ENCODE data around the gene PTDSS2.

Gene PTDSS2

DNA sequence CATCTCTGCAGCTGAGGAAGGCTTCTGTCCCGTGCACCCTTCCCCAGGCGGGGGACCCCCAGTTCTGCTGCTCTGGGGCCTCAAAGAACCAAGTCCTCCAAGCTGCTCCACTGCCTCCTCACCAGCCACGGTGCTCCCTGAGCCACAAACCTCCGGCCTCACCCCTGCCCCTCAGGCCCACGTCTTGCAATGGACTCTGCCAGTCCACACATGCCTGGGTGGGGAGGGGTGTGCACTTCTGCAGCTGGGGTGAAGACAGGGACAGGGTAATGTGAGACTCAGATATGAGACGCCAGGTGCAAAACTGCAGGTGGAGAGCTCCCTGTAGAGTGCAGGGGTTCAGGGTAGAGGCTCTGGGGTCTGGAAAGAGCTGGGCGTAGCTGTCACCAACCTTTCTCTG lies 3.2 kb upstream of the PTDSS2 start:
- no peak overlapping the region for H3K27ac ChIP-seq (ENCODE audit: poor library complexity, severe bottlenecking)

DNA sequence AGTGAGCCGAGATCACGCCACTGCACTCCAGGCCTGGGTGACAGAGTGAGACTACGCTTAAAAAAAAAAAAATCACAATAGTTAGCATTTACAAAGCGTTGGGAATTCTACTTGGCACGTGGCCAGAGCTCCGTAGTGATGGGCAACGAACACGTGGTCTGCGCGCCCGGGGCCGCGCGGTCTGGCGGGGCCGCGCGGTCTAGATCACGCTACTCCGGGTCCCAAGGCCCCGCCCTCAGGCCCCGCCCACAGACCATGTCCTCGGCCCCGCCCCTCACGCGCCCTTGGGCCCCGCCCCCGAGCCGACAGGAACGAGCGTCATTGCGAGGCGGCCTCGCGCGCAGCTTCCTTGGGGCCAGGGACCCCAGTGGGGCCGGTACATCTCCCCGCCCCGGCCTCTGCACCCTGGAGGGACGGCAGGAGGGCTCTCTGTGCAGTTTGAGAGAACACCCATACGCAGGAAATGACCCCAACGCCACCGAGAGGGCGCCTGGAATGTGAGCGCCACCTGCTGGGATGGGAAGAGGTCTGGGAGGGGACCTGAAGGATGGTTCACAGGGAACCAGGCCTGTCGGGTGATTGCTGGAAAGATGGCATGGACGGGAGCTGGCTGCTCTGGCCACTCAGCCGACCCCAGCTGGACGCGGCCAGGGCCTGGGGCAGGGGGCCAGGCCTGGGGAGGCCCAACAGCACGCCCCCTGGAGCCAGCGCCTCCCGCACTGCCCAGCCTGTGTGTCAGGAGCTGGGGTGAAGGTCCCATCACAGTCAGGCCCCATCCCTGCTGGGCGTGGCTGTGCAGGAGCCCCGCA lies 2.0 kb upstream of the PTDSS2 start:
- H3K4me1 ChIP-seq (ENCODE audit: insufficient read depth, poor library complexity, severe bottlenecking), result peaks cover 5% of the 10 kb centered on the region
- peak; percentile 63 for ATAC-seq (ENCODE audit: low read depth)
- TF ChIP-seq, protein P1, sequence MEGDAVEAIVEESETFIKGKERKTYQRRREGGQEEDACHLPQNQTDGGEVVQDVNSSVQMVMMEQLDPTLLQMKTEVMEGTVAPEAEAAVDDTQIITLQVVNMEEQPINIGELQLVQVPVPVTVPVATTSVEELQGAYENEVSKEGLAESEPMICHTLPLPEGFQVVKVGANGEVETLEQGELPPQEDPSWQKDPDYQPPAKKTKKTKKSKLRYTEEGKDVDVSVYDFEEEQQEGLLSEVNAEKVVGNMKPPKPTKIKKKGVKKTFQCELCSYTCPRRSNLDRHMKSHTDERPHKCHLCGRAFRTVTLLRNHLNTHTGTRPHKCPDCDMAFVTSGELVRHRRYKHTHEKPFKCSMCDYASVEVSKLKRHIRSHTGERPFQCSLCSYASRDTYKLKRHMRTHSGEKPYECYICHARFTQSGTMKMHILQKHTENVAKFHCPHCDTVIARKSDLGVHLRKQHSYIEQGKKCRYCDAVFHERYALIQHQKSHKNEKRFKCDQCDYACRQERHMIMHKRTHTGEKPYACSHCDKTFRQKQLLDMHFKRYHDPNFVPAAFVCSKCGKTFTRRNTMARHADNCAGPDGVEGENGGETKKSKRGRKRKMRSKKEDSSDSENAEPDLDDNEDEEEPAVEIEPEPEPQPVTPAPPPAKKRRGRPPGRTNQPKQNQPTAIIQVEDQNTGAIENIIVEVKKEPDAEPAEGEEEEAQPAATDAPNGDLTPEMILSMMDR (IDR thresholded peaks at IDR 0.05; ENCODE audit: poor library complexity, severe bottlenecking), result peak; percentile 97
- no peaks in the 10 kb centered on the region for H3K9me3 ChIP-seq (ENCODE audit: severe bottlenecking)
- H3K27ac ChIP-seq (ENCODE audit: poor library complexity, severe bottlenecking), result peak overlapping the region; percentile 64
- peaks cover 4% of the 10 kb centered on the region; the same call in 1 of the 2 replicates for H3K36me3 ChIP-seq (ENCODE audit: low read depth)
- DNase-seq (ENCODE audit: low spot score), result peak; percentile 94
- H3K27me3 ChIP-seq (ENCODE audit: insufficient read depth, poor library complexity, severe bottlenecking), result no peaks in the 10 kb centered on the region
- H3K4me3 ChIP-seq (ENCODE audit: severe bottlenecking), result peak overlapping the region; percentile 38

More for the DNA sequence above, 3.2 kb upstream of the PTDSS2 start:
- DNase-seq (ENCODE audit: low spot score) (peak; percentile 72), ATAC-seq (ENCODE audit: low read depth) (no peak)
- no peaks in the 10 kb centered on the region for H3K27me3 ChIP-seq (ENCODE audit: insufficient read depth, poor library complexity, severe bottlenecking)
- H3K4me3 ChIP-seq (ENCODE audit: severe bottlenecking), result no peak overlapping the region
- H3K4me1 ChIP-seq (ENCODE audit: insufficient read depth, poor library complexity, severe bottlenecking), result peaks cover 5% of the 10 kb centered on the region
- TF ChIP-seq, protein P1 (IDR thresholded peaks at IDR 0.05; ENCODE audit: poor library complexity, severe bottlenecking), result no peak
- H3K9me3 ChIP-seq (ENCODE audit: severe bottlenecking), result no peaks in the 10 kb centered on the region
- H3K36me3 ChIP-seq (ENCODE audit: low read depth), result no peaks in the 10 kb centered on the region

DNA sequence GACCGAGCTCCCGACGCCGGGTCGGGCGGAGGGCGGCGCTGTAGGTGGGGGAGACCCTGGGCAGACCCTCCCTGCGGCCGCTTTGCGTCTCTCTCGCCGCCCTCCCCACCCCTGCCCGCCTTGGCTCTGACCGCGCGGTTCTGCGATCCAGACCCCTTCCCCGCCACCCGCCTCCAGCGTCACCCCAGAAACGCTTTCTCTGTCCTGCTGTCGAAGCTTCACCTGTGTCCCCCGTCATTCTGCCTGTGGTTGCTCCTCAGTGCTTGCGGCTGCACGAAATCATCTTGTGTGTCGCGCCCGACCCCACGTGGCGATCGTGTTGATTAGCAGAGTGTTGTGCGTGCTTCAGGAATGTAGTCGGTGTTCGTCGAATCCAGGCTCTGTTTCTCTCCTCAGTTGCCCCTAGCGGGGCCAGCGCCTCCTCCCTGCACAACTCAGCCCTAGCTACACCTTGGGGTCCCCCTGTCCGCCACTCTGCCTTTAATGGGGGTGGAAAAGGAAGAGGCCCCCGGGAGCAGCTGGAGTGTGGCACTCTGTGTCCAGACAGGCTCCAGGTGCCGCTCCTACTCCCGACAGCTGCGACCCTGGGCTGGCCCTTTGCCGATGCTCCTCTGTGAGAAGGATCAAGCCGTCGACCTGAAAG lies 851 bp downstream of the PTDSS2 start:
- TF ChIP-seq, protein P1 (IDR thresholded peaks at IDR 0.05; ENCODE audit: poor library complexity, severe bottlenecking), result peak; percentile 61
- no peaks in the 10 kb centered on the region for H3K9me3 ChIP-seq (ENCODE audit: severe bottlenecking)
- peak; percentile 10; the same call in 1 of the 3 replicates for ATAC-seq (ENCODE audit: low read depth)
- H3K4me3 ChIP-seq (ENCODE audit: severe bottlenecking), result peak overlapping the region; percentile 62
- peak; percentile 80 for DNase-seq (ENCODE audit: low spot score)
- peaks cover 5% of the 10 kb centered on the region for H3K4me1 ChIP-seq (ENCODE audit: insufficient read depth, poor library complexity, severe bottlenecking)
- H3K27me3 ChIP-seq (ENCODE audit: insufficient read depth, poor library complexity, severe bottlenecking), result no peaks in the 10 kb centered on the region
- H3K27ac ChIP-seq (ENCODE audit: poor library complexity, severe bottlenecking), result peak overlapping the region; percentile 64
- H3K36me3 ChIP-seq (ENCODE audit: low read depth), result peaks cover 17% of the 10 kb centered on the region; the same call in 1 of the 2 replicates

DNA sequence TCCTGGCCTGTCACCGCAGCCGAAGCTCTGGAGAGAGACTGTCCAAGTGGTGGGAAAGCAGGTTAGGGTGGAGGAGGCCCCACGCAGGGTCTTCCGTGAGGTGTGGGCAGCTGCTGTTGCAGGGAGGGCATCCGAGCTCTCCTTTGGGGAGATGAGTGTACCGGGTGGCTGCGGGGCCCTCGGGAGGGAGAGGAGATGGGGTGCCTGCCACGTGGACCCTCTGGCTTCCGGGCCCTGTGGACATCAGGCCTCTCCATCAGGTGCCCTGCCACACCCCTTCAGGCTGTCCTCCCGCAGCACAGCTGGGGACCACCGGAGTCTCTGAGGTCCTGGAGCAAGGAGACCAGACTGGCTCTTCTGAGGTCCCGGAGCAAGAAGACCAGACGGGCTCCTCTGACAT lies 1.7 kb downstream of the PTDSS2 start:
- Histone ChIP-seq H3K36me3 (ENCODE audit: low read depth) (peaks cover 17% of the 10 kb centered on the region; the same call in 1 of the 2 replicates), H3K4me3 (ENCODE audit: severe bottlenecking) (no peak overlapping the region), H3K4me1 (ENCODE audit: insufficient read depth, poor library complexity, severe bottlenecking) (peaks cover 5% of the 10 kb centered on the region), H3K27me3 (ENCODE audit: insufficient read depth, poor library complexity, severe bottlenecking) (no peaks in the 10 kb centered on the region), H3K9me3 (ENCODE audit: severe bottlenecking) (no peaks in the 10 kb centered on the region), H3K27ac (ENCODE audit: poor library complexity, severe bottlenecking) (no peak overlapping the region)
- DNase-seq (ENCODE audit: low spot score) (no peak), ATAC-seq (ENCODE audit: low read depth) (no peak)
- TF ChIP-seq, protein P1 (IDR thresholded peaks at IDR 0.05; ENCODE audit: poor library complexity, severe bottlenecking), result no peak
